GM21619 (cell line): ENCODE measurements around the gene FOXP1.
A peak's percentile ranks its signal among the peaks of the same experiment; 100 is the strongest.
"Not testable (repeated sequence)": the region's sequence is repeated elsewhere in the genome, so short reads cannot be mapped to it uniquely, and the experiment has no call there.

ENCODE experiments used
- ATAC-seq: cut with Tn5 transposase; IDR thresholded peaks from one replicate; pipeline ENCODE4 v1.9.1; 2021; ENCODE audit not compliant: unreplicated experiment

Gene FOXP1

DNA sequence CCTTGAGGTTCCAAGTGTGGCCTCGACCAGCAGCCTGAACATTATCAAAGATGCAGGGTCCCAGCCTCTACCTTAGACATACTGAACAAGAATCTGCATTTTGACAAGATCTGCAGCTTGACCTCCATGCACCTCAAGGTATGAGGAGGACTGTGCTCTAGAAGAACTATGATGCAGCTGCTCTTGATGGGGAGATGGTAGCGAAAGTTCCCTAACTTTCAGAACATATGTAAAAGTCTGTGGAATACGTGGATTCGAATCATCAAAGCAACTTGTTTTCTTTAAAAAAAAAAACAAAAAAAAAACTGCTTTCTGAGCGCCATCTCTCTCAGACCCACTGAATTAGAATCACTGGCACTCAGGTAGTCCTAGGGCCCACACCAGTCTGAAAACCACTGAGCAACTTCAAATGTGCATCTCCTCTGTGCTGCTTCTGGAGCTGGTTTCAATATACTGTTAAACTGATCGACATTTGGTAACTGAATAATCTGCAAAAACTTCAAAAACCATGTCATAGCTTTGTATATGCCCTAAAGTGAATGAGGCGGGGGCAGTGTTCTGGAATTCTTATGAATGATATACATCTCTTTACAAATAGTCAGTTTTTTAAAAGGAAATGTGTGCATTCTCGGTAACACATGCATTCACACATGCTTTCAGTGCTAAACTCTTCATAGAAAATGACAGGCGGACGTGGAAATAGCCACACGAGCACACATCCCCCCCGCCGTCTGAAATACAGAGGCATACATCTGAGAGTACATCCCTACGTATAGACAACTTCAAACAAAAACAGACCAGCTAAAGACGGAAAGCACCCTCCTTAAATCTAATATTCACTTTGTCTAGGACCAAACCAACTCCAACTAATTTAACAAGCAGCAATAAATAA lies 128.8 kb downstream of the FOXP1 start:
- no peak for ATAC-seq

DNA sequence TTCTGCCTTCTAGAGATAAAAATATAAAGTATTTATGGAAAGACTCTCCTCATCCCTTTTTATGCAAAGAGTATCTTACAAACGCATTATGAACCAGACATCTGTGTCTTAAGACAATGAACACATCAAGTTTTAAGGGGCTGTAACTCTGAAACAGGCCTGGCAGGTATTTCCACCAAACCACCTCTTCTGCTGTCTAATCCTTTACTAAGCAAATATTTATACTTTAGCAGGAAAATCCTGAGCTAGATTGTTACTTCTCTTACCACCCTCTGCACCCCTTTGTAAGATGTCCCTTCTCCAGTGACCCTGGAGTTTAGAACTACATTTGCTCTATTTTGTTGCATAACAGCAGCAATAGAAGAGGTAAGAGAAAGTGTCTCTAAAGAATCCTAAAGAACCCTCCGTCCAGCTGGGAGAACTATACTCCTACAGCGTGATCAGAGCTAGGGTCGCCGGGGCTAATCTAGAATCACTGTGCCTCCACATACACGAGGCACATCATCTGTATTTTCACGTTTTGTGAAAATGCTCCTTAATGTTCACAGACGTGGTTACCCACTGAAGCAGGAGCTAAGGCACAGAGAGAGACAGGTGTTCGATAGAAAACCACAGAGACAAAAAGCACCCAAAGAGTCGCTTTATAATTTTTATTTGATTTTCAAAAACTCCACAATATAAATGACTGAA lies 129.6 kb downstream of the FOXP1 start:
- no peak for ATAC-seq

DNA sequence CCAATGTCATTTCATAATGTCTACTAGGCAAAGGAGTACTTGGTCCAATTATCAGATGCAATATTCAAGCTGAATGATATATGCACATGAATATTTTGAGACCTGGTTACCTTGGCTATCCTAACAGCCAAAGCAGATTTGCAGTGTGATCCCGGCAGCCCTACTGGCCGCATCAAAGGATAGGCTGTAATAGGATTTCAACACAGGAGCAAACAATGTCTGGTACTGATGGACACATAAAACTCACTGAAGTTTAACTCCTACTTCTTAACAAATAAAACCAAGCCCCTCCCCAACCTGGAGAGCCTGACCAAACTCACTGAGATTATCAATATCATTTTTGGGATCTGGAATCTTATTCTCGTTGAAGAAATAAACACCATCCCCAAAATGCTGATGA lies 130.2 kb downstream of the FOXP1 start:
- no peak for ATAC-seq

DNA sequence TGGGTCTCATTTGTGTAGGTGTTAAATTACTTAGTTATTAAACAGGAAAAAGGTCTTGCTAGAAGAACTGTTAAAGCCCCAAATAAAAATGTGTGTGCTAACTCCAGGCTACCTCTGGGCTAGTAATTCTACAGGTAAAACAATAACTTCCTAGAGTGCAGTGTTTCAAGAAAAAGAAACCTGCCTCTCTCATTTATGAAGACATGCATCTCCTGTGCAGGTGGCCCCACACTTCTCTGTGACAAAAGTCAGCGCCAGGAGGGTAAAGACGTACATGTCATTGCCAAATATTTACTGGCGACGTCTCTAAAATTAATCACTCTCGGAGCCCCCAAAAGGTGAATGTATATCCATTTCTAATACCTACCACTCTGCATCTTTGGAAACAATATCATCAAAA lies 131.7 kb downstream of the FOXP1 start:
- ATAC-seq = no peak

DNA sequence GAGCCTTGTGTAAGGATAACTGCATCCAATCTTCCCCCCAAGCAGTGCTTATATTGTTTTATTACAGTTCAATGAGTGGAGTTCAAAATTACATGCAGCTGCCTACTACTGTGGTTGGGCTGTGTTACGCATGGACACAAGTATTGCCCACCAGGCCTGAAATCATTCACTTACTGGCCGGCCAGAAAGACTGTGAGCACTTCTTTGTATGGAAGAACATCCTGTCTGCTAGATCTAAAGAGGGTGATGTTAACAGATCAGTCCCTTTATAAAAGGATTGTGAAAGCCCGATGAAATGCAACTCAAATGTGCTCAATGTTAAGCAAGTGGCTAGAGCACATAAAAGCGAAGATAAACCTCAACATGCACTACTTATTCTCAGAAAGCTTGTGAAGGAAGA lies 132.5 kb downstream of the FOXP1 start:
- ATAC-seq = no peak

DNA sequence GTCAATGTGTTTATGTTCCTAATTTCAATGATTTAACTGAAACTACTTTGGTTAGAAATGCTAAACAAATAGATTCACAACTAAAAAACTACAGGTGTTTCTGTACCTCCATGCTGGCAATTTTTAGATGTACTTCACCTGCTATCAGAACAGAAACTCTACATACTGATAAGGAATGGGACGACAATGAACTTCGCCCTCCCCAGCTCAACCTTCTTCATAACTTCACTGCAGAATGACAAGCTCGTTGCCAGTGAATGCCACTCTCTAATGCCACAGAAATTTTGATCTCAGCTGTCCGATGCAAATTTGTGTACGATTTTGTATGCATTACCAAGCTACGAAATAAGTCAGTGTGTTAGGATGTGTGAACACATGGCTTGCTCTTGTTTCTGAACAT lies 133.4 kb downstream of the FOXP1 start:
- ATAC-seq = no peak

DNA sequence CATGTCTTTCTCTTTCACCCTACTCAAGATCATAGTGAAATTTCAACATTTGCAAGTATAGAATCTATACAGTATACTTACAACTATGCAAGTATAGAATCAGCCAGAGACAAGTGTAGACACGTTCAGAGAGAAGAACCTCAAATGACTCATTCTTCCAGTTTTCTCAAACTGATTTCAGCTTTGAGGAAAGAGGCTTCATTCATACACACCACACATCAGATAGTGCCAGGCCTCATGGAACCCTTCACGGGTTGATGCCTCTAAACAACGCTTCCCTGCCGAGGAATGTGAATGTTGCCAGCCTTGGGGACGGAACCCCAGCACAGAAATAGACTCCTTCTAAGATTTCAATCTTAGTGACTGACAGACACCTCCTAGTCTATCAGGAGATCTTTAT lies 135.7 kb downstream of the FOXP1 start:
- ATAC-seq = no peak

DNA sequence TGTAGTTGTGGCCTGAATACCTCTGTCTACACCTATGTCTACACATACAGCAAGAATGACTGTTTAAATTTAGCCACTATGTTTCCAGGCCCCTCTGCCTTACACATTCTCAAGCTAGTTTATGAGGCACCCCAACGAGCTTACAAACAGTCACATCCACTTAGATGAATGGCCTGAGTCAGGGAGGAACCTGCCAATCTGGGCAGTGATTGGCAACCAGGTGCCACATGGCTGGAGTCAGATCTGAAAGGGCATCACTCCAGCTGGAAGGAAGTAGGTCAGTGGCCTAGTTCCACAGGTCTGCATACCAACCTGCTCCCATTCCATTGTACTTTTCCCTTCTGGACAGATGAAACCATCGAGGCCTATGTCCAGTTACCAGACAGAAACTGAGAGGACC lies 136.3 kb downstream of the FOXP1 start:
- ATAC-seq = no peak

DNA sequence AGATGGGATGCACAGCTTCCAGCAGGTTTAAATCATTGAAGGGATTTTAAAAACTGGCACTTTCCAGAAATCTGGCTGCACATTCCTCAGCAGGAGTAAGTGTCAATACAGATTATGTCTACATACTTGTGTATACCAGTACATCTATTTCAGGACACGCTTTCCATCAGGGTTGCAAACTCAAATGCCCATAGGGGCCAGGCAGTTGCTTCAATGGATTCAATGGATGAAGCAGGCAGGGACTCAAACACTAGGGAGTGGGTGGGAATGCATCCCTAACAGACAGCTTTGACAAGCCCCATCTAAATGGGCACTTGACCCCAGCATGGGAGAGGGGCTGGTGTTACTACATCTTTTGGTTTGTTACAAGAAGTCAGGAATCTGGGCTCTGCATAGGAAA lies 136.8 kb downstream of the FOXP1 start:
- ATAC-seq = no peak

DNA sequence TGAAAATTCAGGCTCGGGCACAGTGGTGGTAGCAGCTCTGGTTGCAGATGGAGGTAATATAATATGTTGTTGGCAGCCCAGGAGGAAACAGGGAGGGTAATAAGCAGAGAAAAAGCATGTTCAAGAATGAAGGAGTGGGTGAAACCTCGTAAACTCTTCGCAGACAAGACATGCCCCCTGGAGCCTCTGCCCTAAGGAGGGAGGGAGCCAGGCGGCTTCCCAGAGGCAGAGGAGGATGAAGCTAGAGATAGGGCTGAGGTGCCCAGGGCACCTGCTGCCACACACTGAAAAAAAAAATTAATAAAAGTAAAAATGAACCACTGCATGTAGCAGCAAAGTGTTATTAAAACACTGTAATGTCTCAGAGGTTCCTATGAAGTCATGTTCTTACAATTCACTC lies 137.3 kb downstream of the FOXP1 start:
- no peak for ATAC-seq

DNA sequence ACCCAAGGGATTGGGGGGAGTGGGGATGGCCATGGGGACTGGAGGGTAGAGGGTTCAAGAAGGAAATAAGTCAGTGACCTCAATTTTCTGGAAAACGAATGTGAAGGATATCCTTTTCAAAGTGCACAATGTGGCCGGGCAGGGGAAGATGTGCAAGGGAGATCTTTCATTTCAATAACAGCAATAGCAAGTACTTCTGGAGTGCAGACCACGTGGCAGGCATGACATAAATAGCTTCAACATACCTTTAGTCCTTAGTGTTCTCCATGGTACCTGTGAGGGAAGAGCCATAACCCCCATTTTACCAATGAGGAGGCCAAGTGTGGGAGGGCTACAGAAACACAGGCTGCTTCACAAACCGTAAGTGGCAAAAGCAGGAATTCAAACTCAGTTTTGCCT lies 138.7 kb downstream of the FOXP1 start:
- ATAC-seq = no peak

DNA sequence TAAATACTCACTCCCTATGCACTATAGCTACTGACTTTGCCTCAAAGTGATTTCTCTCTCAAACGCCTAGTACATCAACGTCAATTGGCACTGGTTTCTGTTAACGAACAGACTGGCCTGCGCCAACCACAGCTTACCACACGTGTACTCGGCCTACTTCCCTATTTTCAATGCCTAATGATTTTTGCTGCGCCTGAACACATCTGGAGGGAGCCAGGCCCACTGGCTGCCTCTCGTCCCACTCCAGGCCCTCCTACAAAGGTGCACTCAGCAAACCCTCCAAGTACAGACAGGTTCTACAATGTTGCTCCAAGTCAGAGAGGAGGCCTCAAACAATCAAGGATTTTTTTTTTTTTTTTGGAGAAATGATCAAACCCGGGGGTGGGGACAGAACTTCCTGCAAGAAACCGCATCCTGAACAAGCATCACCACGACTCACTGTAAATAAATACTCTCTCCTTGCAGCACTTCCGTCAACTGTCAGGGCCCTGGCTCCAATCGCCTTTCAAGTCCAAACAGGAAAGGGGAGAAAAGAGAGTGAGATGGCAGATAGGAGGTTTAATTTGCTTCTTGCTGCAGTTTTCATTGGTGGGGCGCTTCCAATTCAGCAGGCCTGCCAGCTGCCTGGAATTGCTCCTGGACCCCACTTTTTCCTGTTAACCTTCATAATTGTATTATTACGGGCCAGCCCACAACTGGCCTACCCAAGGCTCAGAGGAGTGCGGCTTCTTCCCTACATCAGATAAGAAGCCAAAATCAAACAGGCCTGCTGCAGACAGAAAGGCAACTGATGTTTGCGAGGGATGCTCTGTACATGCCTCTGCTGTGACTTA lies 139.3 kb downstream of the FOXP1 start:
- peak; percentile 92 for ATAC-seq

DNA sequence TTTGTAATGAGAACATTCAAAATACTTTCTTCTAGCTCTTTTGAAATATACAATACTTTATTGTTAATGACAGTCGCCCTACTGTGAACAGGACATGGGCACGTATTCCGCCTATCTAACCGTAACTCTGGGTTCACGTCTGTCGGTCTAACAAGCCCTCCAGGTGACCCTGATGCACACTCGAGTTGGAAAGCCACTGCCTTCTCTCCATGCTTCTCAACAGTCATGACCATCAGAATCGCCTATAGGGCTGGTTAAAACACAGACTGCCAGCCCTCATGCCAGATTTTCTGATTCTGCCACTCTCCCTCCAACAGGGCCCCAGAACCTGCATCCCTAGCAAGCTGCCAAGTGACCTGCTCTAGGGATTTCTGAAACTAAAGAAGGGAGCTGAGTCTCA lies 140.2 kb downstream of the FOXP1 start:
- no peak for ATAC-seq

DNA sequence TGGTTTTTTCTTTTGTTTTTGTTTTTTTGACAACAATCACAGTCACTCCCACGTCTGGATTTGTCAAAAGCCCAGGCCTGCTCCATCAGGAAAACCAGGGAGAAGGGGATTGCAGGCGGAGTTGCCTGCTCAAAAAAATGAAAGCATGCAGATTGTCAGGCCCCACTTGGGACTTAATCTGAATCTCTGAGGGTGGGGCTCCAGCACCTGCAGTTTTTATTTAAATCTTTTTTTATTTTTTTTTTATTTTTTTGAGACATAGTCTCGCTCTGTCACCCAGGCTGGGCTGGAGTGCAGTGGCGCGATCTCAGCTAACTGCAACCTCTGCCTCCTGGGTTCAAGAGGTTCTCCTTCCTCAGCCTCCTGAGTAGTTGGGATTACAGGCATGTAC lies 140.9 kb downstream of the FOXP1 start:
- ATAC-seq = no peak

DNA sequence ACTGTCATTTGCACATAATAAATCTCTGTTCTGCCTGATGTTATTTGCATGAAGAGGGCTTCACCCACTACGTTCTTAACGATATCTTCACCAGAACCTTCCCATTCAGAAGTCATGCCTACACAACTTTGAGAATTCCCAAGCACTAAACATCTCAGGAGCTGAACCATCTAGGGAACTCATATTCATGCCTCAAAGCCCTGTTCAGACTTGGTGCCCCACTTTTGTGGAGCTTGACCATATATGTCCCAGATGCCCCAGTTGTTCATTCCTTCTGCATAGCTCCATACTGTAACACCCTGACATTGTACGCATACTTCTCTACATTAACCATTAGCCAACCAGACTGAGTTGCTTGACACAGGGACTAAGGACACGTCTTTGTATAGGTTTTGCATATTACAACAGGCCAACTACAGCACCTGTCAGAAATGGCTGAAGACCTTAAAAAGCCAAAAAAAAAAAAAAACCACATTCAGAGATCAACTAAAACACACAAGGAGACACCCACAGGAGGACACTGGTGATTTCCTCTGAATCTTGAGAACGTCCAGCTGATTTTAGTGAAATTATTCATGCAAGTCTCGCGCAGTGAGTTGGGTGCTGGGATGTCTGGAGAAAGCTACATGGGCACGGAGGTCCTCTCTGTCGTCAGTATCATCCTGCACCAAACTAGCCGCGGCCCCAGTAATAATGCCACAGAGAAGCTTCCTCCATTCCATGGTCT lies 141.4 kb downstream of the FOXP1 start:
- no peak for ATAC-seq

DNA sequence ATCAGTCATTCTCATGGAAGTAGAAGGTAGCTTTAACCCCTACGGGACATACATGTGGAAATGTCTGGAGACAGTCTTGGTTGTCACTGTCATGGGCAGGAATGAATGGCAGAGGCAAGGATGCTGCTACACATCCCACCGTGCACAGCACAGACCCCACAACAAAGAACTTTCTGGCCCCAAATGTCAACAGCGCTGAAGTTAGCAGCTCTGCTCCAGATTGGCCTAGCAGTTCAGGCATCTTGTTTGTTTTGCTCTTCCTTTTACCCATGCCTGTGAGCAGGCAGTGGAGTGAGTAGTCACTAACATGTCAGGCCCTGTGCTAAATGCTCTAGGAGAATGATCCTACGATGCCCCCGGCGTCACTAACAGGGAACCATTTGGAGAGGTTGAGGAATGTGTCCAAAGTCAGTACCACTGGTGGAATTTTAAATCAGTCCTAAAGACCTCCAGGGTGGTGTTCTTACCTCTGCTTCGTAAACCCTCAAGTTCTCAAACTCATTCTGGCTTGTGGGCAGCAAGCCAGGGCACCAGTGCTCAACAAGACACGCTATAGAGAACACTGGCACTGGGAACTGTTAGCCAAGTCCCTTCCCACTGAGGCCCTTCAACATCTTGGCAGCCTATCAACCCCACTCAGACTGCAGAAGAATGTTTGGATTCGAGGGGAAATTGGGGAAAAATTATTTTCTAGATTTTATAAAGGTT lies 142.2 kb downstream of the FOXP1 start:
- ATAC-seq = no peak

DNA sequence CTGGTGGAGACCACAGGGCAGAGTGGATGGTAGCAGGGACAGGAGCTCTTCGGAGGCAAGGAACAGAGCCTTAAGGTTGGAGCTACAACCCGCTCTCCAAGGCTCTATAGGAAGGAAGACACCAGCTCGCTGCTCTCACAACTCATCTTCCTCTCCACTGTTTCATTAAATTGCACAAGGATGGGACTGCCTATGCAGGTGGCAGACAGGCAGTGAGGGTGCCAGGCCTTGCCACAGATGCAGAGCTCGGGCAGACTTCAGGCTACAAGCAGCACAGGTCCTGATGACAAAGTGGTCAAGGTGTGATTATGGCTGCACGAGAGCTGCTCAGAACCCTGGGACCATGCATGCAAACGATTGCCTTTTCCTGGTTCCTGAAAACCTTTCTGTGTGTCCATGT lies 144.6 kb downstream of the FOXP1 start:
- ATAC-seq = no peak

DNA sequence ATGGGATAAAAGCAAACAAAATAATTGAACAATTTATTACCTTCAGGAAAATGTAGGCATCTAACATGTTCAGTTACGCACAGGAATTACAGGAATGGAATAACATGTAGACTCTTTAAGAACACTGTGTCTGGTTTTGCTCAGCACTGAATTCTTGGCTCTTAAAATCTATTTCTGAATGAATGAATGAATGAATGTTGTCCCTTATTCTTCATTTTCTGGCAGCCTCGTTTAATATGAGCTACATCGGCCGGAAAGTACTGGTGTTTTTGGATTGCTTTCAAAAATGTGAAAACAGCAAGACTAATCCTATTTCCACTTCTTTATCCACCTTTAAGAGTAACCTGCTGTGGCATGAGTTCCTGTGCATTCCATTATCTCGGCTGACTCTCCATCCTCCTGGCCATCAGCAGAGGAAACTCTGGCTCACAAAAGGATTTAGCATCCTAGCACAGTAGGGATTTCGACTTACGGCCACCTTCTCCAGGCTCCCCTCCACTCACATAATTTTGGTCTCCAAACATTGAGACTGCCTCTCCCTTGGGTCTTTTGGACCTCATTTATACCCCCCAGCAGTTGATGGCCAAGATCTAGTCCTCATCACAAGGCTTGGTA lies 145.3 kb downstream of the FOXP1 start:
- ATAC-seq = no peak

DNA sequence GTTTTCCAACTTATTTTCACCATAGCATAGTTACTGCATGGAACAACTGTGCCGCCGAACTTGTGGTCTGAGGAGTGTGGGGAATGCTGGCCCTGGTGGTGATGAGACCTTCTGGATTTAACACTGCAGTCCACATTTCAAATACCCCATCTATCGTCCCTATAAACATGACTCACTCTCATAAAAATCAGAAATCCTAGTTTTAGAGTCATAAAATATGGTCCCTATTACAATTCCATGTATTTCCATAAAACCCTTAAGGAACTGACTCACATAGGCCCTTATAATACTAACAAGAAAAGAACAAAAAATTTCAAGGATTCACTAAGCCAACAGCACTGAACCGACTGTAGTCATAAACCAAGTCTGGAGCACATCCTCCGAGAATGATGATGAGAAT lies 147.2 kb downstream of the FOXP1 start:
- no peak for ATAC-seq

DNA sequence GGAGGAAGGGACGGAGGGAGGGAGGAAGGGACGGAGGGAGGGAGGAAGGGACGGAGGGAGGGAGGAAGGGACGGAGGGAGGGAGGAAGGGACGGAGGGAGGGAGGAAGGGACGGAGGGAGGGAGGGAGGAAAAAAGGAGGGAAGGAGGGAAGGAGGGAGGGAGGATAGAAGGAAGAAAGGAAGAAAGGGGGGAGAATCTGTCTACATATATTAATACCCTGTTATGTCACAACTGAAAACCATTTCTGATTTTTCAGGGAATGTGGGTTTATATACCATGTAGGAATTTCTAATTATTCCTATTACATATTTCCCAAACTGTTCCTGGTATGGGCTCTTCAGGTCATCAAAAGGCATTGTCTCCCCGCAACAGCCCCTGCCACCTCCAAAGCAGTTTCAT lies 147.7 kb downstream of the FOXP1 start:
- not testable (repeated sequence) for ATAC-seq
